Right lobe of liver (tissue), 6 donors: Measurements from ENCODE around the gene PFDN2. TPM values are rescaled to one million over a fixed set of nuclear protein-coding genes. Genes with fewer than 3 reads are reported as not detected.
"Not testable (repeated sequence)": the region's sequence is repeated elsewhere in the genome, so short reads cannot be mapped to it uniquely, and the experiment has no call there.

ENCODE experiments used
- ATAC-seq, 4 donors: fragments of 200-7000 bp; cut with Tn5 transposase; one replicate each; pipeline ENCODE4 v1.9.1; 2020; ENCODE audit warnings: mild to moderate bottlenecking in 4 of 4, moderate library complexity in 4 of 4
- DNase-seq, 3 donors: peaks; one replicate each; pipeline ENCODE4 v3.0.0-alpha.2; 2020
- H3K27ac ChIP-seq, 3 donors: fragments of 200-600 bp; one replicate each; pipeline ENCODE4 v1.8.0; 2022
- H3K27me3 ChIP-seq, 2 donors: fragments of 200-600 bp; one replicate each; pipeline ENCODE4 v1.8.0; 2022
- H3K36me3 ChIP-seq, 4 donors: fragments of 200-600 bp; sonication (generic) in 1 of 4; one replicate each; pipeline versions ENCODE4 v1.5.1 to v1.8.0; 2017 to 2022; ENCODE audit warnings: control low read depth in 1 of 4
- H3K4me1 ChIP-seq, 4 donors: fragments of 200-600 bp; sonication (generic) in 1 of 4; one replicate each; pipeline versions ENCODE4 v1.5.1 to v1.8.0; 2017 to 2022; ENCODE audit warnings: control low read depth in 1 of 4
- H3K4me3 ChIP-seq, 3 donors: fragments of 200-600 bp; one replicate each; pipeline ENCODE4 v1.8.0; 2022
- H3K9me3 ChIP-seq, 4 donors: fragments of 200-600 bp; sonication (generic) in 1 of 4; one replicate each; pipeline versions ENCODE4 v1.5.1 to v1.8.0; 2017 to 2022; ENCODE audit warnings: control low read depth in 1 of 4
- POLR2A ChIP-seq: fragments of 450-650 bp; IDR thresholded peaks from one replicate; pipeline ENCODE4 v1.6.1; 2017; ENCODE audit warnings: antibody characterized with exemption, mild to moderate bottlenecking
- WGBS: methylation state at CpG from one replicate; pipeline ENCODE4 v1.1.6; 2018; ENCODE audit warnings: low coverage, low lambda C conversion rate; ENCODE audit not compliant: insufficient coverage; ENCODE audit errors: missing lambda C conversion rate; 5-methylcytosine and 5-hydroxymethylcytosine counted together
- intact Hi-C, 2 donors: fragments of 100-400 bp; cut with DNase I; formaldehyde crosslinking; loops; one replicate each; pipeline versions ENCODE4 v1.11.2 to v1.14.1; 2022
- total RNA-seq, 6 experiments: library from RNA; depleted of rRNA in 2 of 6; stranded (reverse); fragments of >200 nt in 2 of 6; fragmentation: NEBNext Ultra II Directional in 3 of 6; extraction: Animal tissue kit (Norgen Biotek cat#: 25700) in 3 of 6; gene quantifications; one replicate each; pipeline versions ENCODE4 v1.1.0 to v1.2.4, GENCODE V29; 2016 to 2023
- TF ChIP-seq, protein P1 (sequence below), 4 donors: fragments of 200-600 bp in 3 of 4; fragments of 450-650 bp in 1 of 4; IDR thresholded peaks; one replicate each; pipeline versions ENCODE4 v1.5.1 to v1.8.0; 2016 to 2022; ENCODE audit warnings: antibody characterized with exemption in 4 of 4, mild to moderate bottlenecking in 2 of 4
- donor health status: DM: no; HTN: yes; CAD: no.
- donor health status: DM: no; HTN: no; CAD: no.
- donor health status: DM: no; HTN: no; CAD: no.
- donor health status: DM: no; HTN: yes; CAD: no.
- donor health status: DM: no; HTN: yes; CAD: no.

The PFDN2 gene
- total RNA-seq, 6 experiments from 2014 or later = 16.6 to 37.5 (median 25.8) TPM

DNA sequence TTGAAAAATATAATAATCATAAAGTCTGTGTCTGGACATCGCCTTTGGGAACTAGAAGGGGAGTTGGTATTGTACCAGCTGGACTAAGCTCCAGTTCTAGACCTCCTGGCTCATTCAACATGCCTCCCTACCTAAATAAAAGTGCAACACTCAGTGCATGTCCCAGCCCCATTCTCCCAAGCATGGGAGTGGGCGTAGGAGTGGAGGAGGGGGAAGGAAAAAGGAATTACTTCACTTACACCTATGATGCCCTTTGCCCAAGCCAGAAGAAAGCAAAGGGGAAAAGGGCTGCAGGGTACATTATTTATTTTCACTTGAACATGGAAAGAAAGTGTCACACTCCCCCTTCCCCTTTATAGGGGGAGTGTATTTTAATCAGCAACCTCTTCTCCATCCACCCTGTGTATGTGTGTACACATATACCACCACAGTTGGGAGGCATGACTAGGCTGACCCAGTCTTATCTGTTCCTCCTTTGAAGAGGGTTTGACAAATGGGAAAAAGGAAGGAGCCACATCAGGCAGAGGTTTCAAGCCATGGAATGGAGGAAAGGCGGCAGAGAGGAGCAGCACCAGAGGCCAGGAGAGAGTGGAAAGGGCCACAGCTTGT, 3.3 kb upstream of the PFDN2 start:
- intact Hi-C loops = no loop called here
- peaks cover 0 to 27% (median 13%) of the 10 kb centered on the region in 4 donors for H3K4me1 ChIP-seq
- WGBS = 68% methylated on average over 3 of the region's 3 CpGs
- no peak for TF ChIP-seq POLR2A
- TF ChIP-seq, protein P1, sequence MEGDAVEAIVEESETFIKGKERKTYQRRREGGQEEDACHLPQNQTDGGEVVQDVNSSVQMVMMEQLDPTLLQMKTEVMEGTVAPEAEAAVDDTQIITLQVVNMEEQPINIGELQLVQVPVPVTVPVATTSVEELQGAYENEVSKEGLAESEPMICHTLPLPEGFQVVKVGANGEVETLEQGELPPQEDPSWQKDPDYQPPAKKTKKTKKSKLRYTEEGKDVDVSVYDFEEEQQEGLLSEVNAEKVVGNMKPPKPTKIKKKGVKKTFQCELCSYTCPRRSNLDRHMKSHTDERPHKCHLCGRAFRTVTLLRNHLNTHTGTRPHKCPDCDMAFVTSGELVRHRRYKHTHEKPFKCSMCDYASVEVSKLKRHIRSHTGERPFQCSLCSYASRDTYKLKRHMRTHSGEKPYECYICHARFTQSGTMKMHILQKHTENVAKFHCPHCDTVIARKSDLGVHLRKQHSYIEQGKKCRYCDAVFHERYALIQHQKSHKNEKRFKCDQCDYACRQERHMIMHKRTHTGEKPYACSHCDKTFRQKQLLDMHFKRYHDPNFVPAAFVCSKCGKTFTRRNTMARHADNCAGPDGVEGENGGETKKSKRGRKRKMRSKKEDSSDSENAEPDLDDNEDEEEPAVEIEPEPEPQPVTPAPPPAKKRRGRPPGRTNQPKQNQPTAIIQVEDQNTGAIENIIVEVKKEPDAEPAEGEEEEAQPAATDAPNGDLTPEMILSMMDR (IDR thresholded peaks at IDR 0.05) = no peak
- H3K9me3 ChIP-seq = no peaks in the 10 kb centered on the region
- H3K27ac ChIP-seq = no peak overlapping the region
- DNase-seq = no peak
- H3K36me3 ChIP-seq = peaks cover 0 to 58% (median 40%) of the 10 kb centered on the region in 4 donors
- H3K27me3 ChIP-seq = no peaks in the 10 kb centered on the region
- H3K4me3 ChIP-seq = no peak overlapping the region
- no peak for ATAC-seq

DNA sequence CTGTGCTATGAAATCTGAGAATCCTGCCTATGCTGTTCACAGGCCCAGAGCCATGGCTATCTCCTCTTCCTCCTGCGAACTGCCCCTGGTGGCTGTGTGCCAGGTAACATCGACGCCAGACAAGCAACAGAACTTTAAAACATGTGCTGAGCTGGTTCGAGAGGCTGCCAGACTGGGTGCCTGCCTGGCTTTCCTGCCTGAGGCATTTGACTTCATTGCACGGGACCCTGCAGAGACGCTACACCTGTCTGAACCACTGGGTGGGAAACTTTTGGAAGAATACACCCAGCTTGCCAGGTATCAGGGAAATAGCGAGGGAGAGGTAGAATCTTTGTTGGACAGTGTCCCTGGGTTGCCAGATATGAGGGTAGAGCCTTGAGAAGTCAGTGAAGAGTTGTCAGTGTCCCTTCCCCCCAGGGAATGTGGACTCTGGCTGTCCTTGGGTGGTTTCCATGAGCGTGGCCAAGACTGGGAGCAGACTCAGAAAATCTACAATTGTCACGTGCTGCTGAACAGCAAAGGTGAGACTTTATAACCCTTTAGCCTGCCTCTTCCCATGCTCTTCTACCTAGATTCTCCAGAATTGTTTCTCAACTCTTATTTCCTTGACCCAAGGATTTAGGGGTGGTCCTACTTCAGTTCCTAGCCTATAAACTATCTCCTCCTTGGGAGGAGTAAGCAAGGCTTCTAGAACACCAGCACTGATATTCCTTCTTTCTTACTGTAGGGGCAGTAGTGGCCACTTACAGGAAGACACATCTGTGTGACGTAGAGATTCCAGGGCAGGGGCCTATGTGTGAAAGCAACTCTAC, 1.5 kb upstream of the PFDN2 start:
- ATAC-seq (peak; percentile 16 to 63 (median 53)), DNase-seq (peak; percentile 61 to 87 (median 79))
- intact Hi-C loops = no loop called here
- H3K27ac ChIP-seq = peak overlapping the region; percentile 88 to 95 (median 90)
- 14% methylated on average over 8 of the region's 10 CpGs for WGBS
- H3K4me1 ChIP-seq = peaks cover 0 to 43% (median 19%) of the 10 kb centered on the region in 4 donors
- H3K4me3 ChIP-seq = peak overlapping the region; percentile 89 to 100 (median 99)
- peaks cover 0 to 47% (median 33%) of the 10 kb centered on the region in 4 donors for H3K36me3 ChIP-seq
- no peaks in the 10 kb centered on the region for H3K9me3 ChIP-seq
- TF ChIP-seq, protein P1 (IDR thresholded peaks at IDR 0.05) = peak in 1 of 4 donors; percentile 13
- TF ChIP-seq POLR2A = no peak
- no peaks in the 10 kb centered on the region for H3K27me3 ChIP-seq

DNA sequence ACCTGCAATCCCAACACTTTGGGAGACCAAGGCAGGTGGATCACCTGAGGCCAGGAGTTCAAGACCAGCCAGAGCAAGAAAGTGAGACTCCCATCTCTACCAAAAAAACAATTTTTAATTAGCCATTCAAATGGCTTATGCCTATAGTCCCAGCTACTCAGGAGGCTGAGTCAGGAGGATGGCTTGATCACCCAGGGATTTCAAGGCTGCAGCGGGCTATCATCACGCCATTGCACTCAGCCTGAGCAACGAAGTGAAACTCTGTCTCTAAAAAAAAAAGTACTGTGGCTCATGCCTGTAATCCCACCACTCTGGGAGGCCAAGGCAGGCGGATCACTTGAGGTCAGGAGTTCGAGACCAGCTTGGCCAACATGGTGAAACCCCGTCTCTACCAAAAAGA, 1.9 kb downstream of the PFDN2 start:
- DNase-seq = not testable (repeated sequence)

GRCh38 chr1:161115132-161115711, 2.6 kb downstream of the PFDN2 start:
- peak in 1 of 4 donors; percentile 12 for ATAC-seq
- peaks cover 0 to 50% (median 17%) of the 10 kb centered on the region in 4 donors for H3K4me1 ChIP-seq
- no peaks in the 10 kb centered on the region for H3K9me3 ChIP-seq
- no peak overlapping the region for H3K27ac ChIP-seq
- no peak overlapping the region for H3K4me3 ChIP-seq
- no peak for TF ChIP-seq POLR2A
- TF ChIP-seq, protein P1 (IDR thresholded peaks at IDR 0.05) = no peak
- DNase-seq = no peak
- peaks cover 0 to 7% (median 3%) of the 10 kb centered on the region in 4 donors for H3K36me3 ChIP-seq
- WGBS = 56% methylated on average over 12 of the region's 12 CpGs
- intact Hi-C loops = no loop called here
- no peaks in the 10 kb centered on the region for H3K27me3 ChIP-seq

More for the DNA sequence above, 1.9 kb downstream of the PFDN2 start:
- WGBS = 87% methylated on average over 3 of the region's 6 CpGs
- Histone ChIP-seq H3K4me1 (peaks cover 0 to 50% (median 19%) of the 10 kb centered on the region in 4 donors), H3K36me3 (peaks cover 0 to 15% (median 9%) of the 10 kb centered on the region in 4 donors)
- ATAC-seq, H3K4me3 ChIP-seq, H3K27ac ChIP-seq, intact Hi-C loops, H3K27me3 ChIP-seq, H3K9me3 ChIP-seq: not testable (repeated sequence)
